Stimulated activated CD4-positive, alpha-beta T cell treated with anti-CD3 and anti-CD28 coated beads, Interleukin-15, amount 100 ng/mL, for 1 hour (primary cell): Measurements from ENCODE around the gene TMIGD2.
"Not testable (repeated sequence)": the region's sequence is repeated elsewhere in the genome, so short reads cannot be mapped to it uniquely, and the experiment has no call there.

Experiments used
- DNase-seq, 2 donors: peaks; one replicate each; pipeline ENCODE4 v3.0.0-alpha.2; 2020; ENCODE audit warnings: low read depth in 1 of 2, low spot score in 1 of 2

The TMIGD2 gene

GRCh38 chr19:4268816-4269430 lies 33.3 kb downstream of the TMIGD2 start:
- no peak for DNase-seq

- no peak for DNase-seq
These were observed 34.0 kb downstream of the TMIGD2 start for GRCh38 chr19:4267901-4268815.

DNA sequence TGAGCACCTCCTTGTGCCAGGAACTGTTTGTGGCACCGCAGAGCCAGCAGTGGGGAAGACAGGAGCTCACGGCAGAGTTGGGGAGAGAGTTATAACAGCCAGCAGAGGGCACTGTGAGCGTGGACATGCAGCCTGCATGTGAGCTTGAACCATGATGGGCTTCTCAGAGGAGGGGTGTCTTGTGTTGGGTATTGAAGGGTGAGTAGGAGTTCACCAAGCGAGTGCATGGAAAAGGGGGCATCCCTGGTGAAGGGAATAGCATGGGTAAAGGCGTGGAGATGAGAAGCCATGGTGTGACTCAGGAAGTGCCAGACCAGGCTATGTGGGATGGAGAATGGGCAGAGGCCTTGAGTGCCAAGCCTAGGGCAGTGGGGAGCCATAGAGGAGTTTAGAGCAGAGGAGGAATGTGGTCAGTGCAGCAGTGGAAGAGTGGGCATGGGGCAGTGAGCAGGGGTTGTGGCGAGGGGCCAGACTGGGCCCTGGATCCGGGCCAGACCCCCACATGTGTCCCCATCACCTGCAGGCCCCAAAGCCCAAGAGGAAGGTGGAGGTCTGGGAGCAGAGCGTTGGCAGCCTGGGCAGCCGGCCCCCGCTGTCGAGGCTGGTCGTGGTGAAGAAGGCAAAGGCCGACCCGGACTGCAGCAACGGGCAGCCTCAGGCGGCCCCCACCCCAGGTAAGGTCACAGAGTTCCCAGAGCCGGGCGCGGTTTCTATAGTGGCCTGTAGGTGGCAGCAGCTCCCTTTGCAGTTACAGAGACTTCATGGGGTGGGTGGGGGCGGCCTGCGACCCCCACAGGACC lies 34.9 kb downstream of the TMIGD2 start:
- DNase-seq, result peak; percentile 20 to 47

GRCh38 chr19:4266253-4267000 lies 35.8 kb downstream of the TMIGD2 start:
- DNase-seq, result no peak

DNA sequence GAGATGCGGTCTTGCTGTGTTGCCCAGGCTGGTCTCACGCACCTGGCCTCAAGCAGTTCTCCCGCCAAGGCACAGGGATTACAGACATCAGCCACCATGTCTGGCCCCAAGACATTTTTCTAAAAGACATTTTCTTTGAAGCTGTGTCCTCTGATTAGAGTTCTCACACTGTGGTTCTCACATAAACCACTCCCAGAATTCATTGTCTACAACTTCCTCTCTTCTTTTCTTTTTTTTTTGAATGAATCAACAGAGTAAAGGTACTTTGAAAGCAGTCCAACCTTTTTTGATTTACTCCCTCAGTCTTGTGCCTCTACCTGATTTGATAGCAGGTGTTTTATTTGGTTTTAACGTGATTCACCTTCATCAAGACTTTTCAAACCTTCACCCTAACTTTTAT lies 37.4 kb downstream of the TMIGD2 start:
- DNase-seq, result no peak

- no peak for DNase-seq
These were observed 41.5 kb downstream of the TMIGD2 start for GRCh38 chr19:4260613-4261191.

GRCh38 chr19:4258181-4258580 lies 44.0 kb downstream of the TMIGD2 start:
- no peak for DNase-seq

GRCh38 chr19:4257025-4257424 lies 45.2 kb downstream of the TMIGD2 start:
- no peak for DNase-seq

GRCh38 chr19:4256563-4256962 lies 45.6 kb downstream of the TMIGD2 start:
- no peak for DNase-seq

GRCh38 chr19:4246767-4247593 lies 55.2 kb downstream of the TMIGD2 start, which contains the start of gene YJU2:
Gene YJU2 (plus strand): TSS chr19:4247080. CDS start chr19:4247147, 67 bp downstream.
- peak; percentile 93 to 97 for DNase-seq

- DNase-seq, result not testable (repeated sequence)
These were observed 56.3 kb downstream of the TMIGD2 start for GRCh38 chr19:4245938-4246337.
